GM12873 (cell line): ENCODE results near the gene SMG6.

Experiments used
- CTCF ChIP-seq: IDR thresholded peaks from 2 replicates; pipeline ENCODE4 v1.5.1; 2012; ENCODE audit warnings: low read depth, mild to moderate bottlenecking, moderate library complexity, low read length, control low read depth; ENCODE audit not compliant: insufficient read depth; ENCODE audit errors: missing control alignments

SMG6 gene

GRCh38 chr17:2264067-2264860 is 39.3 kb downstream of the SMG6 start:
- no peak for TF ChIP-seq CTCF

- TF ChIP-seq CTCF: no peak
Observed at GRCh38 chr17:2263183-2264066, 40.2 kb downstream of the SMG6 start.

GRCh38 chr17:2262135-2262587 is 41.4 kb downstream of the SMG6 start:
- TF ChIP-seq CTCF: no peak

GRCh38 chr17:2259769-2260536 is 43.6 kb downstream of the SMG6 start:
- no peak for TF ChIP-seq CTCF

GRCh38 chr17:2253768-2254406 is 49.7 kb downstream of the SMG6 start:
- no peak for TF ChIP-seq CTCF

- no peak for TF ChIP-seq CTCF
Observed at GRCh38 chr17:2253362-2253761, 50.2 kb downstream of the SMG6 start.

- TF ChIP-seq CTCF: no peak
Observed at GRCh38 chr17:2251098-2251497, 52.5 kb downstream of the SMG6 start.
